Heart left ventricle (tissue), 16 donors: Measurements from ENCODE around the gene MAP4K1. TPM values are rescaled to one million over a fixed set of nuclear protein-coding genes. Genes with fewer than 3 reads are reported as not detected.
"Not testable (repeated sequence)": the region's sequence is repeated elsewhere in the genome, so short reads cannot be mapped to it uniquely, and the experiment has no call there.

Source experiments
- ATAC-seq, 4 donors: fragments of 200-7000 bp; cut with Tn5 transposase; one replicate each; pipeline ENCODE4 v1.9.1; 2020 to 2022; ENCODE audit warnings: moderate library complexity in 4 of 4, mild to moderate bottlenecking in 3 of 4, moderate number of reproducible peaks in 1 of 4
- DNase-seq, 5 donors: peaks; one replicate each; pipeline ENCODE4 v3.0.0-alpha.2; 2020
- H3K27ac ChIP-seq, 12 donors: fragments of 200-600 bp; sonication (generic) in 4 of 12; one replicate each; pipeline versions ENCODE4 v1.5.0 to v1.8.0; 2016 to 2022; ENCODE audit warnings: mild to moderate bottlenecking in 2 of 12
- H3K27me3 ChIP-seq, 9 donors: fragments of 200-600 bp; sonication (generic) in 2 of 9; one replicate each; pipeline versions ENCODE4 v1.5.1 to v1.8.0; 2016 to 2022; ENCODE audit warnings: mild to moderate bottlenecking in 3 of 9
- H3K36me3 ChIP-seq, 9 donors: fragments of 200-600 bp; sonication (generic) in 2 of 9; one replicate each; pipeline versions ENCODE4 v1.5.0 to v1.8.0; 2018 to 2022; ENCODE audit warnings: mild to moderate bottlenecking in 2 of 9
- H3K4me1 ChIP-seq, 12 donors: fragments of 200-600 bp; sonication (generic) in 4 of 12; one replicate each; pipeline versions ENCODE4 v1.5.0 to v1.8.0; 2016 to 2022; ENCODE audit warnings: mild to moderate bottlenecking in 3 of 12
- H3K4me3 ChIP-seq, 12 donors: fragments of 200-600 bp; sonication (generic) in 4 of 12; one replicate each; pipeline versions ENCODE4 v1.5.0 to v1.8.0; 2017 to 2022; ENCODE audit warnings: mild to moderate bottlenecking in 9 of 12, moderate library complexity in 4 of 12
- H3K9me3 ChIP-seq, 12 donors: fragments of 200-600 bp; sonication (generic) in 4 of 12; one replicate each; pipeline versions ENCODE4 v1.5.0 to v1.8.0; 2016 to 2022; ENCODE audit warnings: mild to moderate bottlenecking in 1 of 12
- POLR2A ChIP-seq, 2 donors: fragments of 450-650 bp; IDR thresholded peaks; one replicate each; pipeline ENCODE4 v1.6.1; 2017; ENCODE audit warnings: antibody characterized with exemption in 2 of 2, mild to moderate bottlenecking in 2 of 2, moderate library complexity in 2 of 2
- WGBS, 4 donors: extraction: QIAGEN DNeasy Blood & Tissue Kit in 2 of 4; methylation state at CpG; one replicate each; pipeline versions ENCODE4 v1.1.5 to v1.1.7; 2013 to 2018; 5-methylcytosine and 5-hydroxymethylcytosine counted together
- intact Hi-C, 10 donors: fragments of 100-400 bp; cut with DNase I; formaldehyde crosslinking; loops; one replicate each; pipeline versions ENCODE4 v1.11.1 to v1.14.2; 2022
- polyA plus RNA-seq, 2 donors: library from polyadenylated mRNA; stranded (reverse); fragments of 200-250 nt; gene quantifications; one replicate each; pipeline ENCODE4 v1.2.3, GENCODE V29; 2013
- total RNA-seq, 9 donors: library from RNA; depleted of rRNA in 2 of 9; stranded (reverse); fragments of >200 nt in 2 of 9; fragmentation: NEBNext Ultra II Directional in 3 of 9; extraction: Animal tissue kit (Norgen Biotek cat#: 25700) in 3 of 9; gene quantifications; one replicate each; pipeline versions ENCODE4 v1.1.0 to v1.2.4, GENCODE V29; 2016 to 2023
- TF ChIP-seq, protein P1 (sequence below), 12 donors: fragments of 200-600 bp; sonication (generic) in 4 of 12; IDR thresholded peaks; one replicate each; pipeline versions ENCODE4 v1.5.0 to v1.8.0; 2018 to 2022; ENCODE audit warnings: antibody characterized with exemption in 12 of 12, mild to moderate bottlenecking in 5 of 12
- donor health status: ischemic (EF 13 %, LVEDD 7.1; RV severe dilation, severe dysfunction).
- donor health status: healthy with polysubstance abuse.
- donor health status: DM: no; HTN: yes; CAD: no.
- donor health status: DM: no; HTN: no; CAD: no.
- donor health status: ischemic (EF 25% LVEDD 6.9; RV normal size, moderate dysfunction).
- donor health status: ischemic (EF 25% LVEDD 5.7; RV mildly dilated, moderate dysfunction).
- donor health status: healthy.
- donor health status: DM: yes; HTN: yes; CAD: no.
- donor health status: ischemic (EF 35%, LVEDD 5.7; RV mildly dilated, moderate dysfunction).
- donor health status: nonischemic (EF 11% LVEDD 7.7; RV severe dilation, severe dysfunction).
- donor health status: DM: yes; HTN: yes; CAD: no.
- donor health status: PGD.
- donor health status: ischemic (EF 29% LVEDD 5.4; RV normal size, mild dysfunction).
- donor health status: nonischemic (EF 23%, LVEDD 6.1; RV moderate dilation, normal function).

MAP4K1 gene
- total and polyA plus RNA-seq, 11 donors = 0.69 to 9.9 (median 2.7) TPM

DNA sequence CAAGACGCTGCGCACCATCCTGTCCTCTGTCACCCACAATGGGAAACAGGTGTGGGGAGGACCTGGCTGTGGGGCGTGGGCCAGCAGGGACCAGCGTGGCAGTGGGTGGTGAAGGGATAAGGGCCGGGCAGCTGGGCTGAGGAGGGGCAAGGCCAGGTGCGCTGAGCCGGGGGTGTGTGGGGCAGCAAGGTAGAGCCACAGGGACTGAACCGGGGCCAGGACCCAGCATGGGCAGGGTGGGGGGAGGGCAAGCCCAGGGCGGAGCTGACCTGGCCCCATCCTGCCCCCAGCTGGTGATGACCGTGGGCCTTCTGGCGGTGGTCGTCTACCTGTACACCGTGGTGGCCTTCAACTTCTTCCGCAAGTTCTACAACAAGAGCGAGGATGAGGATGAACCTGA is 37.7 kb downstream of the MAP4K1 start:
- Histone ChIP-seq H3K27me3 (no peaks in the 10 kb centered on the region), H3K4me1 (no peaks in the 10 kb centered on the region), H3K4me3 (no peak overlapping the region), H3K36me3 (no peaks in the 10 kb centered on the region), H3K27ac (no peak overlapping the region), H3K9me3 (no peaks in the 10 kb centered on the region)
- TF ChIP-seq, protein P1, sequence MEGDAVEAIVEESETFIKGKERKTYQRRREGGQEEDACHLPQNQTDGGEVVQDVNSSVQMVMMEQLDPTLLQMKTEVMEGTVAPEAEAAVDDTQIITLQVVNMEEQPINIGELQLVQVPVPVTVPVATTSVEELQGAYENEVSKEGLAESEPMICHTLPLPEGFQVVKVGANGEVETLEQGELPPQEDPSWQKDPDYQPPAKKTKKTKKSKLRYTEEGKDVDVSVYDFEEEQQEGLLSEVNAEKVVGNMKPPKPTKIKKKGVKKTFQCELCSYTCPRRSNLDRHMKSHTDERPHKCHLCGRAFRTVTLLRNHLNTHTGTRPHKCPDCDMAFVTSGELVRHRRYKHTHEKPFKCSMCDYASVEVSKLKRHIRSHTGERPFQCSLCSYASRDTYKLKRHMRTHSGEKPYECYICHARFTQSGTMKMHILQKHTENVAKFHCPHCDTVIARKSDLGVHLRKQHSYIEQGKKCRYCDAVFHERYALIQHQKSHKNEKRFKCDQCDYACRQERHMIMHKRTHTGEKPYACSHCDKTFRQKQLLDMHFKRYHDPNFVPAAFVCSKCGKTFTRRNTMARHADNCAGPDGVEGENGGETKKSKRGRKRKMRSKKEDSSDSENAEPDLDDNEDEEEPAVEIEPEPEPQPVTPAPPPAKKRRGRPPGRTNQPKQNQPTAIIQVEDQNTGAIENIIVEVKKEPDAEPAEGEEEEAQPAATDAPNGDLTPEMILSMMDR (IDR thresholded peaks at IDR 0.05) = no peak
- no peak for TF ChIP-seq POLR2A (IDR thresholded peaks at IDR 0.05)
- no peak for ATAC-seq
- intact Hi-C loops = loop anchor here in 1 of 10 donors (10.0 kb wide), 1 partner anchor 145 kb away; the partner anchor contains the start of gene RYR1
- no peak for DNase-seq
- WGBS, 4 donors = 88 to 90% (median 89%) methylated on average over 15 of the region's 15 CpGs

DNA sequence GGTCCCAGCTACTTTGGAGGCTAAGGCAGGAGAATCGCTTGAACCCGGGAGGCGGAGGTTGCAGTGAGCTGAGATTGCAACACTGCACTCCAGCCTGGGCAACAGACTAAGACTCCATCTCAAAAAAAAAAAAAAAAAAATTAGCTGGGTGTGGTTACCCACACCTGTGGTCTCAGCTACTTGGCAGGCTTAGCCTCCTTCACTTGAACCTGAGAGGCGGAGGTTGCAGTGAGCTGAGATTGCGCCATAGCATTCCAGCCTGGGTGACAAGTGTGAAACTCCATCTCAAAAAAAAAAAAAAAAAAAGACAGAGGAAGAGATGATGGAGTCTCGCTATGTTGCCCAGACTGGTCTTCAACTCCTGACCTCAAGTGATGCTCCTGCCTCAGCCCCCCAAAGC is 38.4 kb downstream of the MAP4K1 start:
- H3K4me3 ChIP-seq, H3K9me3 ChIP-seq, H3K27ac ChIP-seq, H3K36me3 ChIP-seq, DNase-seq, ATAC-seq, H3K4me1 ChIP-seq, H3K27me3 ChIP-seq, intact Hi-C loops: not testable (repeated sequence)
- 90 to 99% (median 94%) methylated on average over 6 of the region's 6 CpGs for WGBS, 4 donors

DNA sequence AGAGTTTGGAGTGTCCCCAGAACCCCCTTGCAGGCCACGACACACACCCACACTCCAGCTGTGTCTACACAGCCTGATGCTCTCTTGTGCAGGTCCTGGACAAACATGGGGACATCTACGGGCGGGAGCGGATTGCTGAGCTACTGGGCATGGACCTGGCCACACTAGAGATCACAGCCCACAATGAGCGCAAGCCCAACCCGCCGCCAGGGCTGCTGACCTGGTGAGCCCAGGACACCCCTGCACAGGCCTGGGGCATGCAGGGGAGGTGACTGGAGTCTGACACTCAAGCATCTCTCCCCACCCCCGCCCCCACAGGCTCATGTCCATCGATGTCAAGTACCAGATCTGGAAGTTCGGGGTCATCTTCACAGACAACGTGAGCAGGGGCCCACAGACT is 39.9 kb downstream of the MAP4K1 start:
- H3K4me3 ChIP-seq = no peak overlapping the region
- TF ChIP-seq, protein P1 (IDR thresholded peaks at IDR 0.05) = no peak
- TF ChIP-seq POLR2A (IDR thresholded peaks at IDR 0.05) = no peak
- WGBS, 4 donors = 88 to 89% (median 88%) methylated on average over 7 to 11 of the region's 11 CpGs
- no peaks in the 10 kb centered on the region for H3K36me3 ChIP-seq
- no peak overlapping the region for H3K27ac ChIP-seq
- DNase-seq (no peak), ATAC-seq (no peak)
- no peaks in the 10 kb centered on the region for H3K9me3 ChIP-seq
- H3K4me1 ChIP-seq = no peaks in the 10 kb centered on the region
- intact Hi-C loops = no loop called here
- no peaks in the 10 kb centered on the region for H3K27me3 ChIP-seq

DNA sequence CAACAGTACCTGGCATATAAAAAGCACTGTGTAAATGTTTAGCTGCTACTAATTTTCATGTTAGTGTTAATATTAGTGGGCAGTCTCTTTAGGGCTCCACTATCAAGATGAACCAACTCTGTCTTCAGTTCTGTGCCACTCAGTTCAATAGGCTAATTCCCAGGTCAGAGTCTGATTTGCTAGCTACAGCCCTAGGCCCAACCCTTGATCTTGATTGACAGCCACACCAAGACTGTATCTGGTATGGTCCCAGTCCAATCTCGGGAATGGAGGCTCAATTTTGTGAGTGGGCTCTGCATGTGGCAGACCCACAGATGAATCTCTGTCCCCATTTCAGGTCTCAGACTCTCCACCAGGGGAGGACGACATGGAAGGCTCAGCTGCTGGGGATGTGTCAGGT is 46.1 kb downstream of the MAP4K1 start:
- TF ChIP-seq, protein P1 (IDR thresholded peaks at IDR 0.05) = no peak
- no peak for TF ChIP-seq POLR2A (IDR thresholded peaks at IDR 0.05)
- ATAC-seq = no peak
- intact Hi-C loops = no loop called here
- no peaks in the 10 kb centered on the region for H3K4me1 ChIP-seq
- 80 to 100% (median 87%) methylated on average over 2 of the region's 2 CpGs for WGBS, 4 donors
- H3K4me3 ChIP-seq = no peak overlapping the region
- H3K27ac ChIP-seq = no peak overlapping the region
- H3K9me3 ChIP-seq = no peaks in the 10 kb centered on the region
- H3K36me3 ChIP-seq = no peaks in the 10 kb centered on the region
- DNase-seq = no peak
- H3K27me3 ChIP-seq = peaks cover 0 to 3% (median 0%) of the 10 kb centered on the region in 9 donors

DNA sequence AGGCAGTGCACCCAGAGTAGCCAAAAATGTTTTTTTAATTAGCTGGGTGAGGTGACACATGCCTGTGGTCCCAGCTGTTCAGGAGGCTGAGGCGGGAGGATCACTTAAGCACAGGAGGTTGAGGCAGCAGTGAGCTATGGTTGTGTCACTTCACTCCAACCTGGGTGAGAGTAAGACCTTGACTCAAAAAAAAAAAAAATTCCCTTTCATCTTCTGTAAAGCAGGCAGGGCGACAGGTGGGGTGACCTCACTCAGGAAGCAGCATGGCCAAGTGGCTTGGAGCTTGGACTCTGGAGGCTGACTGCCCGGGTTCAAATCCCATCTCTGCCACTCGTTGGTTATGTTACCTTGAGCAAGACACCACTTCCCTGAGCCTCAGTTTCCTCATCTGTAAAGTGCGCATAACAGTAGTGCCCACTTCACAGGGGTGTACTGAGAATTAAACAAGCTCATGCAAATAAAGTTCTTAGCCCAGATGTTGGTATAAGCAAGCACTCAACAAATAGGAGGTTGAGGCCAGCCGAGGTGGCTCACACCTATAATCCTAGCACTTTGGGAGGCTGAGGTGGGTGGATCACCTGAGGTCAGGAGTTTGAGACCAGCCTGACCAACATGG is 48.3 kb downstream of the MAP4K1 start:
- no peak overlapping the region for H3K27ac ChIP-seq
- H3K36me3 ChIP-seq = no peaks in the 10 kb centered on the region
- H3K4me3 ChIP-seq = no peak overlapping the region
- no peaks in the 10 kb centered on the region for H3K9me3 ChIP-seq
- no peak for DNase-seq
- peaks cover 0 to 17% (median 11%) of the 10 kb centered on the region in 9 donors for H3K27me3 ChIP-seq
- WGBS, 4 donors = 82 to 88% (median 83%) methylated on average over 6 of the region's 6 CpGs
- intact Hi-C loops = no loop called here
- TF ChIP-seq, protein P1 (IDR thresholded peaks at IDR 0.05) = no peak
- no peak for TF ChIP-seq POLR2A (IDR thresholded peaks at IDR 0.05)
- no peak for ATAC-seq
- H3K4me1 ChIP-seq = peaks cover 0 to 9% (median 0%) of the 10 kb centered on the region in 12 donors
